GM18499 (cell line): ENCODE data around the gene TENM4.
"Not testable (repeated sequence)": the region's sequence is repeated elsewhere in the genome, so short reads cannot be mapped to it uniquely, and the experiment has no call there.

ENCODE experiments used
- ATAC-seq: cut with Tn5 transposase; IDR thresholded peaks from one replicate; pipeline ENCODE4 v1.9.1; 2021; ENCODE audit warnings: moderate number of reproducible peaks; ENCODE audit not compliant: insufficient read depth, unreplicated experiment

The TENM4 gene

DNA sequence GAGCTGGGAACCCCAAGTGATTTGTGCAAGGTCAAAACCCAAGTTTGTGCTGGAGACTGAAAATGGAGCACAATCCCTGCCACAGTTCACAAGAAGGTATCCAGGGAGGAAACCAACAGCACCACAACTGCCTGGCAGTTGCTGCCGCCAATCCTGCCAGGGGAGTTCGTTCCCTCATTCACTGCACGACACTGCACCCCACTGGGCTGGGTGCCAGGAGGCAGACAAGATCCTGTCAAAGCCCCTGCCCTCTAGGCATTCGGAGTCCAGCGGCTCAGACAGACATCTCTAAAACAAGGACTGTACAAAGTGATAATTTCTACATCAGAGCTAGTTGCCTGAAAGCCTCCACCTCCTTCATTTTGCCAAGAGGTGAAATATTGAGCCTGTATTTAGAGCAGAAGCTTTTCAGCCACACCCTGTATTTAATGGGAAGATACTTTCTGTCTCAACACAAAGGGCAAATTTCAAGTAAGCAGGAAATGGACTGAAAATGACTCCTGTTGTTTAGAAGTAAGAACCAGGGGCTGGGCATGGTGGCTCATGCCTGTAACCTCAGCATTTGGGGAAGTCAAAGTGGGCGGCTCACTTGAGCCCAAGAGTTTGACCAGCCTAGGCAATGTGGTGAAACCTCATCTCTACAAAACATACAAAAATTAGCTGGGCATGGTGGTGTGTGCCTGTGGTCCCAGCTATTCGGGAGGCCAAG lies 588.8 kb downstream of the TENM4 start:
- no peak for ATAC-seq

DNA sequence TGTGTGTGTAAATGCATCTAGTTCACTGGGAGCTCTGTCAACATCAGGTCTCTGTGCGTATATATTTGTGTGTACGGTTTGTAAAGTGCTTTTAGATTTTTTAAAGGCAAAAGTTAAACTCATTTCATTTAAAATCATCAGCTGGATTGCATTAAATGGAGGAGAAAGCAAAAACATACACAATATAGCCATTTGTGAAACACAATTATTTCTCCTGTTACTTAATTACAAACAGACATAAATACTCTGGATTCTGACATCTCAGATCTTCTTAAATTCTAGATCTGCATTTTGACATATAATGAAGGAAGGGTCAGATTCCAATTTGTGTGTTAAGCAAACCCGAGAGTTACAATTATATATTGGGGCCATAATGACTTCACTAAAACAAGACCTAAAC lies 590.8 kb downstream of the TENM4 start:
- no peak for ATAC-seq

DNA sequence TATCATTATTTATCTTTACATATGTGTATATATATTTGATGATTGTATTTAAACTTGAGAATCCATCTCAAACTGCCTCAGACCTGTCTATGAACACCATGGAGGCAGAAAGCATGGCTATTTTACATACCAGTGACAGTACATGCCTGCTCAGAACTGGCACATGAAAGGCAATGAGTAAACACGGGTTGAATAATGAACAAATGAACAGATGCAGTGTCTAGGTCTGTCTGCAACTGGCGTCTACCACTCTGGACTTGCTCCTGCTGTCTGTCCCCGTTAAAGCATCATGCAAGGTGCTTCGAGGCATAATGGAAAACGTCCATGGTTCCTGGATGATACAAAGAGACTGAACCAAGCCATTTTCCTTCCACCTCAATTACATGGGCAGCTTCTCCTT lies 594.6 kb downstream of the TENM4 start:
- no peak for ATAC-seq

DNA sequence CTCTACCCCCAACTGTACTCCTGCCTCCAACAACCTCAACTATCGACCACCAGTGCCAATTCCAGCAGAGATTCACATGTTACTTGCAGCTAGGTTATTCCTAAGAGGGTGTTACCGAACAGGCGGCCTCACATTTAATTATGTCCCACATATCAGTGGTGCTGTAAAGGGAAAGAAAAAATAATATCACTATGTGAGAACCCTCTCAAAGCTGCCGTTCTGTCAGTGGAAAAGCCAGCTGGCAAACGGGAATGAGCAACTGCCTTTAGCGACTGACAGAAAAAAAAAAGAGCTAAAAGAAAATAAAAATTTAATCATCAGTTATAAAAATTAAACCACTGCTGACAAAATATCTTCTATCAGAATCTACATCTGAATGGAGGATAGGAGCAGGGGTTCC lies 595.3 kb downstream of the TENM4 start:
- no peak for ATAC-seq

DNA sequence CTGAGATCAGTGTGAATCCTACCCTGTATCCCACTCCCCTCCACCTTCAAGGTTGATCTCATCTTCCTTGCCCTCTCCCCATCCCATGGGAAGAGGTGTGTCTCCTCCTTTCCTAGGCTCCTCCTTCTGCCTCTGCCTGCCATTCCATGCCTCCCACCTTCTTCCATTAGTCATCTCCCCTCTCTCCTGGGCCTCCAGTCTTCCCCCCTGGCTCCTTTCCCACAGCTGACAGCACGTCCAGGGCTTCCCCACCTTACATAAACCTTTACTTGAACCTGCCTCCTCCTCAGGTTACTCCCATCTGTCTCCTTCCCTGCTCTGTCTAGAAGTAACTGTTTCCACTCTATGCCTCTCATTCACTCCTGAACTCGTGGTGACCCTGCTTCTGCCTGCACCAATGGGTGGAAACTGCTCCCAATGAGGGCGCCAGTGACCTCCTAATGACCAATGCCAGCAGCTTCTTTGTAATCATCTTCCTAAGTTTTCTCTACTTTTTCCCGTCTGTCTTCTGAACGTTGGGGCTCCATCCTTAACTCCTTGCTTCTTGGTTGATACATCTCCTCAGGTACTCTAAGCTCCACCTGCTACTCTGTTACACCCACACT lies 599.3 kb downstream of the TENM4 start:
- ATAC-seq, result no peak

DNA sequence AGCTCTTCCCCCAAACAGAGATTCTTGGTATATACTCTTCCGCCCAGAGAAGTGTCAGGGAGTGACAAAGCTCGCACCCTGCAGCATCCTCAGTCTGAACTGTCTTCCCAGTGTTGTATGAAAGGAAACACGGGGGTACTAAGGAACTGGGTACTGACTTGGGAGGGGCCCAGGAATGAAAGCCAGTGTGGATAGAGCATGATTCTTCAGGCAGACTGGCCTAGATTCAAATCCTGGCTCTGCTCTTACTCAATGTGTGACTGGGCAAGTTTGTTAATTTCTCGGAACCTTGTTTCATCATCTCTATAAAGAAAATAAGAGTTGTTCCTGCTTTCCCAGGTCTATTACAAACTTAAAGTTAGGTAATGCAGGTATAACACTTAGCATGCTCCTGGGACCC lies 600.2 kb downstream of the TENM4 start:
- ATAC-seq, result no peak

DNA sequence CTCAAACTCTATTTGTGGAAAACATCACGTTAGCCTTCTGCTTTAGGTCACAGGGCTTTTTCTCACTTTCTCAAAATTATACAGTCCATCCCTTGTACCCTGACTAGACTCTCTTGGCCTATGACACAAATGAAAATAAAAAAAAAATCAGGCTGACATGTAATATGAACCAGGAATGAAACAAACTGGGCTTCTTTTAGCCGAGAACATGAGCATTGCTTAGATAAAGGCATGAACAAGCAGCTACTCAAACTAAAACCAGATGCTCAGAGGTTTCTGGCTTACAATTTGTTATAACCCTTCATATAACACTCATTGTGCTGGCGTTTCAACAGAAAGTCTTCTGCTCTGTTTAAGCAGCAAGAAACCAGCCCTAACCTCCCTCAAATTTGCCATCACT lies 600.6 kb downstream of the TENM4 start:
- no peak for ATAC-seq

DNA sequence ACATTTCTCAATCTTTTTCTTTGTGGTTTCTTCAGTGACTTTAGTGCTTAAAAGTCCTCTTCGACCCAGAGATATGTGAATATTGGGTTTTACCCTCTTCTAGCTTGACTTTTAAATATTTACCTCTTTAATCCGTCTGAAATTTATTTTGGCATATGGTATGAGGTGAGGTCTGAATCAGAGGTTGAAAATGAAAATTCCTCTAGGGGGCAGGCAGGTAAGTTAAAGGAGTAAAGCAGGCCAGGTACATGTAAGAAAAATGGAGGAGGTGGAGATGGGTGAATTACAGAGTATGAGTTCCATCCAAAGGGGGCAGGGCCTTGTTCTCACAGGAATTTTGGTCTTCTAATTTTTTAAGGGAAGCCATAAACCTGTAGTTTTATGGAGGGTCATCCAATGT lies 602.4 kb downstream of the TENM4 start:
- no peak for ATAC-seq

DNA sequence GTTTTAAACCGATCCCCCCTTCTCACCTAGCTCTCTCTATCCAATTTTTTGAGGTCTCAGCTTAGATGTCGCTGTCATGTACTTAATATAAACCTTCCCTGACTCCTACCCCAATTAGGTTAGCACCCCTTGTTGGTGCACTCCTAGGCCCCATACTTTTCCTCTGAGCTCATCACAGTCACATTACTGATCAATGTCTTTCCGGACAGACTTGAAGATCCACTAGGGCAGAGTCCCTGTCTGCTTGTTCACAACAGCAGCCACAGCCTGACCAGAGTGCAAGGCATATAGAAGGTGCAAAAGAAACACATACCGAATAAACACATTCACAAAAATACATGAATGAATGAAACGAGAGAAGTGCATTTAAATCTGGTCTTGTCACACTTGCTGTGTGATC lies 605.2 kb downstream of the TENM4 start:
- ATAC-seq, result no peak

DNA sequence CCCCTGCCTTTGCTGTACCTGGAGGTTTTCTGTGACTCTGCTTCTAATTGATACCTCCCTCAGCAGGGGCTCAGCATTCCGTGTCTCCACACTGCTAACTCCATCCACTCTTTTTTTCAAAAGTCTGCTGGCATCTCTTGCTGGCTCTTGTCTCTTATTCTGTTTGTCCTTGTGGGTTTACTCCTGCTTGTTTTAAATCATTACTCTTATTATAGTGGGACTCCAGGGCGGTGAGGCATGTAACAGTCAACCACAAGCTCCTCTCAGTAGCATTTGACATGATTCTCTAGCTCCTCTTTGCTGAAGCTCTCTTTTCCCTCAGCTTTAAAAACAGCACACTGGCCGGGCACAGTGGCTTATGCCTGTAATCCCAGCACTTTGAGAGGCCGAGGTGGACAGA lies 605.9 kb downstream of the TENM4 start:
- no peak for ATAC-seq

DNA sequence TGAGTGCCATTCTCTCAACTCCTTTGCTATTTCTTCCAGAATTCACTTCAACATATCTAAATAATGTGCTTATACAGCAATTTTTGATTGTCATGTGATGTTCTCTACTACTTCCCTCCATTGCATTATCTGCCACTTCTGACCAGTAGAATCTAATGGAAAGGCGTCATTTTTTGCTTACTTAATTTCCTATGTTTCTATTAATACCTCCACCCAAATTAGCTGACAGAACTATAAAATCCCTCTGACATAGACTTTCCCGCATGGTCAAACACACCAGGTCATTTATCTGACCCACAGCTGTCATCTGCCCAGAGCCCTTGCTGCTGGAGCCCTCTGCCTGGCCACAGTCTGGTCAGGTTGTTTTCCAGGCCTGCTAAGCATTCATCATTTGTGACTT lies 607.6 kb downstream of the TENM4 start:
- ATAC-seq, result no peak

DNA sequence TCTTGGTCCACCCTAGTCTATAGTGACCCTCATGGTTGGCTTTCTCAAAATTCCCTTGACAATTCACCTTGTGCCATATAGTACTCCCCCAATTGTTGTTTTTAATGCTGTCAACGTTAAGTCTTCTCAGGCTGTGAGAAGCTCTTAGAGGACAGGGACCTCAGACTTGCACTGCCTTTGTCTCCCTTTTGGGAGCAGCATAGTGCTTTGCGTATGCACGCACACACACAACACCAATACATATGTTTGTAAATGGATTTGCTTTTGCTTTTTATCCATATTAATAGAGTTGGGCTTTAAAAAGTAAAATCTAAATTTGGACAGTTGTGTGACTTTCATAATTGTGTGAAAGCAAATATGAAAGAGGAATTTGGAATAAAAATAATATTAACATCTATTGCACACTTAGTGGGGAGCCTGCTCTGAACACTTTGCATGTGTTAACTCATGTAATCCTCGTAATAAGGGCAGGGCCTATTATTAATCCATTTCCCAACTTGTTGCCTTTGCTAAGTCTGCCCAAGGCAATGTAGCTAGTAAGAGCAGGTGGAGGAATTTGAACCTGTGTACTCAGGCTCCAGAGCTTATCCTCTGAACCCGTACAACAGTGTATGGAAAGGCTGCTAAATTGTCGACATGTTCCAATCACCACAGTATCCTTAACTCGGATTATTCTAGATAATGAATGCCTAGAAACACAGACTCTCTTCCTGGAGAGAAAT lies 608.4 kb downstream of the TENM4 start:
- no peak for ATAC-seq

DNA sequence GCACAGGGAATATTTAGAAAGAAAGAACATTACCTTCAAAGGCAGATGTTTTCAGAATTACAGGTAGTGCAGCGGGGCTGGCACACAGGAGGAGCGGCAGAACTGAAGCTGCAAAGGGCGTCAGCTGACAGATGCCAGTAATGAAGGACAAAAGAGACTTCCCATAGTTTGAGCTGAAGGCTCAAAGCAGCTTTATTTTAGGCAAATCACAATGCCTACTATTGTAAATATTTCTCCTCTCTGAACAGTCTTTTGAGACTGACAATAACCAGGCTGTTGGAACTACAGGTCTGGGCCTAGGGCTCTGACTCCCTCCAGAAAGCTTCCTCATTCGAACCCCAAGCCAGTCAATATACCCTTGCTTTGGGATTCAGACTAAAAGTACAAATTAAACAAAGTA lies 609.3 kb downstream of the TENM4 start:
- ATAC-seq, result no peak

DNA sequence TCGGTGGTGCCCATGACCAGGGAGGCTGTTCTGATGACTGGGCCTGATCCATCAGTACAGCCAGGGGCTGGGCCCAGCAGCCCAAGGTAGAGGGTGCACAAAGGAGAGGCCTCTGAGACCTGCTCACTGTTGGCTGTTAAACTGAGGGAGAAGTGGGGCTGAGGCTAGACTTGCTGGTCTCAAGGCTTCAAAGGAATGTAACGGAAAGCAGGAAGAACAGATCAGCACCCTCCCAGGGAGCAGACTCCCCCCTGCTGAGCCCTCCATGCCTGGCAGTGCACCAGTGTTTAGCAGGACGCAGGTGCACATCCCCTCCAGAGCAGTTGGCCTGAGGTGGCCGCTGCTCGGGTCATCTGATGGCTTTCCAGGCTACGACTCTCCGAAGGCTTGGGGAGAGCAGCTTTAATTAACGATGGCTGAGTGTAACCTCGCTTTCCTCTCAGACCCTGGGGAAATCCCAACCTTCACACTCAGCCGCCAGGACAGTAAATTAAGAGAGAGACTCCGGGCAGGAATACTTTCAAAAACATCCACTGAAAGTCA lies 610.5 kb downstream of the TENM4 start:
- ATAC-seq, result no peak

DNA sequence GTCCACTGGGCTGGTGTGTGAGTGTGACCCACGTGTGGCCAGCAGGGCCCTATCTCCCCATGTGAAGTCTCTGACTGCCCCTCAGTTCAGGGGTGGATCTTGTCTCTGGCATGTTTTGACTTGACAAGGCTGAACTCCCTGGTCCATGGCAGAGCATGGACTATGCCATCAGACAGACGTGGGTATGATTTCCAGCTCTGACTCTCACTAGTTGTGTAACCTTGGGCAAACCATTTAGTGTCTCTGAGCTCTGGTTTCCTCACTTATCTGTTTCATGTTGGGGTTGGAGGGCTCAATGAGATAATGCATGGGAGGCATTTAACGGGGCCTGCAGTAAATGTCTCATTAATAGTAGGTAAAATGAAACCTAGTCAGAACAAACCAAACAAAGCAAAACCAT lies 611.7 kb downstream of the TENM4 start:
- no peak for ATAC-seq

DNA sequence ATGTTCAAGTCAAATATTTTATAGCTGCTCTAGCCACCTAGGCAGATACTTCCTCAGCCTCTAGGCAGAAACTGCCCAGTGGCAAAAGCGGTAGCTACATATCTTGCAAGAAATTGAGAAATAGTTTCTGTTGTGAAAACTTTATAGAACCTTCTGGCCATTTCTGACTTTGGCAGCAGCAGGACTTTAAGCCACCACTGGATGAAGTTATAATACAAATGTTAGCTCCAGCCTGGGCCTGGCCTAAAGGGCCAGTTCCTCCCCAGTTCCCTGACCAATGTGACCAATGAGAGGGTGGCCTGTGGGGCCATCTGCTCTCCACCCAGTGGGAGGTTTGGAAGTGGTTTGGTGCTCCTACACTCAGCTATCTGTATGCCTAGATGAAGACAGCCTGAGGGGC lies 612.2 kb downstream of the TENM4 start:
- ATAC-seq, result no peak

DNA sequence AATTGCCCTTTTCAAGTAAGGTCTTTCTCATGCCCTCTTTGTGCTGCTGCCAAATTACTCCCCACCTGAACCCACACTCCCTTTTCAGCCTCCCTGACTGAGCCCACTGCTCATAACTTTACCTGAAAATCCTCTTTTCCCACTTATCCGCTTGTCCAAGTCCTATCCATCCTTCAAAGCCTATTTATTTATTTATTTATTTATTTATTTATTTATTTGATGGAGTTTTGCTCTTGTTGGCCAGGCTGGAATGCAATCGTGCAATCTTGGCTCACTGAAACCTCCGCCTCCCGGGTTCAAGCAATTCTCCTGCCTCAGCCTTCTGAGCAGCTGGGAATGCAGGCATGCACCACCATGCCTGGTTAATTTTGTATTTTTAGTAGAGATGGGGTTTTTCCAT lies 613.5 kb downstream of the TENM4 start:
- ATAC-seq, result not testable (repeated sequence)

DNA sequence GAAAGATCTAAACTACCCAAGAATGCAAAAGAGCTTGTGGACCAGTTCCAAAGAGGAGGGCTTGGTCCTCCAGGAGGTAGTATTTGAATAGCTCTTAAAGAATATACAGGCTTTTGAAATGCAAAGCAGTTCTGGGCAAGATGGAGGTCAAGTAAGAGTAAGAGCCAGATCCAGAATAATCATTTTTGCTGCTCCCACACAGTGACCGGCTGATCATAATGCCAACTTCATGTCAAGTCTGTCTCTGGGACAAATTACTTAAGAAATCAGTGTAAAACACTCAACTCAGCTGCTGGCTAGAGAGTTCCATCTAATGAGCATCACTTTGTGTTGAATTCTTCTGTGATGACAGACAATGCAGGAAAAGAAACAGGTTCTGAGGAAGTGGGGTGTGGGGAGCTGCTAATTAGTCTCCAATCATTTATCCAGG lies 615.2 kb downstream of the TENM4 start:
- ATAC-seq, result no peak

DNA sequence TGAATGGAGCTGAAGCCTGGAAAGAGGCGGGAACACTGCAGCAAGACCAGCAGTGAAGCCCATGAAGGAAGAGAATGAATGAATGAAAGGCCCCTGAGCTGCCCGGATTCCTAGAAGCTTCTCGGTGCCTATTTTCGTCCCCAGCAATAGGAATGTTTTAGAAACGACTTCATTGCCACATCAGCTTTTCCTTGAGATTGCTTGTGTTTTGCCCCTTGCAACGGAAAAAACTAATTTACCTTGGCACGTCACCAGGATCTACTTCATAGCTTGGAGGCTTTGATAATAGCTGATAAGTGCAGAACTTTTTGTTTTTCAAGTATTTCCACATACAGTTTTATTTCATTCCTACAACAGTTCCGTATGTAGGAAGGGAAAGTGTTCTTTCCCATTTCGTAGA lies 617.2 kb downstream of the TENM4 start:
- ATAC-seq, result no peak

DNA sequence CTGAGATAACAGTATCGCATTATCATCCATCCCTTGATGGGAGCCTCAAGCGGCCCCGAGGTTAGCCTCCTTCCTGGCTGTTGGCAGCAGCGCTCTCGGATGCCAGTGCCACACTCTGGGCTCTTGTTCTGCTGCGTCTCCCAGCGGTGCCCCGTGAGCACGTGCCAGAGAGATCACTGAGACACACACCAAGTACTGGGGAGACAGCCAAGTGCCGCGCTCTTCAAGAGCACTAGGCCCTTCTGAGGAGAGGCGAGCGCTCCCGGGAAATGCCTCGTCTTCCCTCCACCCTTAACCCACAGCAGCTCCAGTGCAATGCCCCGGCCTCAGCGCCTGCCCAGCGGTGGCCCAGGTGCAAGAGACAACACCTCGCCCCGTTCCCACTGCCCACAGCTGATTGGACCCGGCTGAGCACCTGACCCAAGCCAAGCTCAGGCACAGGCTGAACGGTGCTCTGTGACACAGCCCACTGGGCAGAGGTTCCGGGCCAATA lies 617.9 kb downstream of the TENM4 start:
- no peak for ATAC-seq
